GM12872 (cell line): Measurements from ENCODE around the gene SMAP2.

ENCODE experiments used
- CTCF ChIP-seq: IDR thresholded peaks from 3 replicates; pipeline ENCODE4 v1.5.1; 2011; ENCODE audit warnings: low read depth, mild to moderate bottlenecking, low read length, moderate library complexity; ENCODE audit not compliant: insufficient read depth

SMAP2 gene

GRCh38 chr1:40469327-40469726 is 95.8 kb downstream of the SMAP2 start:
- no peak for TF ChIP-seq CTCF
